Gastroesophageal sphincter (tissue), 4 donors: Measurements from ENCODE around the gene ARCN1. TPM values are rescaled to one million over a fixed set of nuclear protein-coding genes. Genes with fewer than 3 reads are reported as not detected.
"Not testable (repeated sequence)": the region's sequence is repeated elsewhere in the genome, so short reads cannot be mapped to it uniquely, and the experiment has no call there.

Source experiments
- ATAC-seq: fragments of 150-250 bp; one replicate; pipeline ENCODE4 v1.9.1; 2016; ENCODE audit warnings: mild to moderate bottlenecking, moderate library complexity
- H3K27ac ChIP-seq, 4 donors: fragments of 200-600 bp; sonication (generic) in 3 of 4; 1 replicate in 3 of 4; 2 replicates in 1 of 4; pipeline ENCODE4 v1.5.1; 2016 to 2019
- H3K27me3 ChIP-seq: fragments of 200-600 bp; sonication (generic); one replicate; pipeline ENCODE4 v1.5.1; 2019
- H3K36me3 ChIP-seq, 2 donors: fragments of 200-600 bp; sonication (generic); one replicate each; pipeline ENCODE4 v1.5.1; 2019; ENCODE audit warnings: control low read depth in 1 of 2
- H3K4me1 ChIP-seq, 3 donors: fragments of 200-600 bp; sonication (generic); 1 replicate in 2 of 3; 2 replicates in 1 of 3; pipeline ENCODE4 v1.5.1; 2016 to 2019; ENCODE audit warnings: control low read depth in 2 of 3
- H3K4me3 ChIP-seq, 2 donors: fragments of 200-600 bp; sonication (generic); one replicate each; pipeline ENCODE4 v1.5.1; 2019; ENCODE audit warnings: mild to moderate bottlenecking in 1 of 2, moderate library complexity in 1 of 2
- H3K9me3 ChIP-seq, 3 donors: fragments of 200-600 bp; sonication (generic); one replicate each; pipeline ENCODE4 v1.5.1; 2017 to 2019; ENCODE audit warnings: control low read depth in 2 of 3
- CTCF ChIP-seq, 4 experiments: fragments of 200-600 bp in 2 of 4; fragments of 450-650 bp in 2 of 4; sonication (generic) in 1 of 4; IDR thresholded peaks; one replicate each; pipeline ENCODE4 v1.5.1; 2017 to 2019; ENCODE audit warnings: antibody characterized with exemption in 4 of 4, mild to moderate bottlenecking in 2 of 4, moderate library complexity in 2 of 4
- EP300 ChIP-seq: sonication (generic); formaldehyde crosslinking; IDR thresholded peaks from one replicate; pipeline ENCODE4 v1.6.1; 2017; ENCODE audit warnings: antibody characterized with exemption, mild to moderate bottlenecking
- POLR2A ChIP-seq, 2 donors: fragments of 450-650 bp; IDR thresholded peaks; one replicate each; pipeline ENCODE4 v1.6.1; 2017; ENCODE audit warnings: antibody characterized with exemption in 2 of 2, mild to moderate bottlenecking in 2 of 2, moderate library complexity in 1 of 2
- POLR2AphosphoS5 ChIP-seq: sonication (generic); formaldehyde crosslinking; IDR thresholded peaks from one replicate; pipeline ENCODE4 v1.6.1; 2017; ENCODE audit warnings: antibody characterized with exemption
- WGBS, 2 donors: methylation state at CpG; one replicate each; pipeline ENCODE4 v1.1.5; 2018; ENCODE audit warnings: low coverage in 1 of 2; 5-methylcytosine and 5-hydroxymethylcytosine counted together
- total RNA-seq, 4 donors: library from RNA; depleted of rRNA; stranded (reverse); fragments of >200 nt; gene quantifications; one replicate each; pipeline ENCODE4 v1.1.0, GENCODE V29; 2016

Gene ARCN1
- total RNA-seq, 4 donors from 2014 or later: 84.9 to 141 (median 128) TPM

GRCh38 chr11:118602331-118602730 lies 30.1 kb downstream of the ARCN1 start:
- 53 to 63% methylated on average over 3 of the region's 3 CpGs for WGBS, 2 donors
- Histone ChIP-seq H3K9me3 (no peaks in the 10 kb centered on the region), H3K4me3 (no peak overlapping the region), H3K4me1 (peaks cover 0 to 55% (median 23%) of the 10 kb centered on the region in 3 donors), H3K36me3 (peaks cover 0 to 58% of the 10 kb centered on the region in 2 donors), H3K27me3 (no peaks in the 10 kb centered on the region), H3K27ac (peak overlapping the region in 2 of 4 donors; percentile 33 to 92)
- ATAC-seq: no peak
- no peak for TF ChIP-seq POLR2A (IDR thresholded peaks at IDR 0.05)
- TF ChIP-seq CTCF (IDR thresholded peaks at IDR 0.05): no peak
- TF ChIP-seq EP300: no peak
- no peak for TF ChIP-seq POLR2AphosphoS5

DNA sequence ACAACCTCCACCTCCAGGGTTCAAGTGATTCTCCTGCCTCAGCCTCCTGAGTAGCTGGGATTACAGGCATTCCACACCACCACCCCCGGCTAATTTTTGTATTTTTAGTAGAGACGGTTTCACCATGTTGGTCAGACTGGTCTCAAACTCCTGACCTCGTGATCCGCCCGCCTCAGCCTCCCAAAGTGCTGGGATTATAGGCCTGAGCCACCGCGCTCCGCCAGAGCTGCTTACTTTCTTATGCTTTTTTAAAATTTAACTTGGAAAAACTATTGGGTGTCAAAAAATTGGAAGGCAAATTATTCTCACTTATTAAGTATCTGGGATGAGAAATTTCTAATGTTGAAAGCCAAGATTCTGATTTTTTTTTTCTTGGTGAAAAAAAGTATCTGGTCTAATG lies 31.5 kb downstream of the ARCN1 start:
- Histone ChIP-seq H3K27ac (peak overlapping the region in 2 of 4 donors; percentile 92), H3K36me3 (peaks cover 0 to 44% of the 10 kb centered on the region in 2 donors), H3K4me1 (peaks cover 0 to 64% (median 25%) of the 10 kb centered on the region in 3 donors)
- not testable (repeated sequence) for H3K27me3 ChIP-seq, H3K9me3 ChIP-seq, H3K4me3 ChIP-seq, ATAC-seq
- WGBS, 2 donors: 78% methylated on average over 8 of the region's 8 CpGs; no CpG with 5 or more reads in 1 of the 2 donors

GRCh38 chr11:118604566-118604965 lies 32.4 kb downstream of the ARCN1 start:
- H3K4me1 ChIP-seq: peaks cover 0 to 73% (median 26%) of the 10 kb centered on the region in 3 donors
- peaks cover 0 to 36% of the 10 kb centered on the region in 2 donors for H3K36me3 ChIP-seq
- no peak for ATAC-seq
- no peak overlapping the region for H3K4me3 ChIP-seq
- H3K27ac ChIP-seq: peak overlapping the region; percentile 21 to 94 (median 92)
- H3K27me3 ChIP-seq: no peaks in the 10 kb centered on the region
- TF ChIP-seq CTCF (IDR thresholded peaks at IDR 0.05) (no peak), POLR2AphosphoS5 (no peak), EP300 (no peak), POLR2A (IDR thresholded peaks at IDR 0.05) (no peak)
- WGBS, 2 donors: 54 to 60% methylated on average over 3 of the region's 3 CpGs
- no peaks in the 10 kb centered on the region for H3K9me3 ChIP-seq

DNA sequence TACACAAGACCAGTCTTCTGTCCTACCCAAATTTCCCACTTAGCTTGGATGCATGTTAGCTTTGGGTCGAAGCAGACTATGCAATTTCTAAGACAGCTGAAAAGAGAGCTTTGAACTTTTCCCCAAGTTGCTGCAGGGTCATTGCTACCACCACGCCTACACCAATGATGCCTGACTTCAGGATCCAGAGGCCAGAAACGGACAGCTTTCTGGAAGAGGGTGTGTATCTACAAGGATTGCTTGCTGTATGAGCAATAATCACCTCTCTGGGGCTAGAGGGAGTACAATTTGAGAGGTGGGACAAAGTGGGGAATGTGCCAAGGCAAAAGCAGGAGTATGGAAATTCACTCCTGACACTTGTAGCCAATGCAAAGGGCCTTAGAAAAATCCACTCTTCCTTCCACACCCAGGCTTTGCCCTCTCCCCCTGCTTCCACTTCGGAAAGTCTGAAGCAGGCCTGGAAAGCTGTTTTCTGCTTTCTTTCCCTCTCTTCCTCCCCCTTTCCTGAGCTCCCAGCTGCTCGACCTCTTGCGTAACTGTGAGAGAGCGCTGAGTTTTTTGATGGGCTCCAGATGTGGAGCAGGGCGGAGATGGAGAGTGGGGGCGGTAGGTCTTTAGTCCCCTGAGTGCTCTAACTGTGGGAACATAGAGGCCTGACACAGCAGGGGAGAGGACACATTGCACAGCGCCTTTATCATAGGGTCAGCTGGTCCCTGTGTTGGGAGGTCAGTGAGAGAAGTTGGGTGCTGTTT lies 33.1 kb downstream of the ARCN1 start:
- TF ChIP-seq POLR2A (IDR thresholded peaks at IDR 0.05) (peak in 1 of 2 donors; percentile 15), EP300 (no peak), CTCF (IDR thresholded peaks at IDR 0.05) (no peak), POLR2AphosphoS5 (peak; percentile 98)
- no peaks in the 10 kb centered on the region for H3K9me3 ChIP-seq
- no peaks in the 10 kb centered on the region for H3K27me3 ChIP-seq
- H3K36me3 ChIP-seq: peaks cover 0 to 28% of the 10 kb centered on the region in 2 donors
- H3K4me1 ChIP-seq: peaks cover 0 to 80% (median 26%) of the 10 kb centered on the region in 3 donors
- 16 to 28% methylated on average over 3 to 10 of the region's 10 CpGs for WGBS, 2 donors
- peak overlapping the region; percentile 21 to 94 (median 92) for H3K27ac ChIP-seq
- H3K4me3 ChIP-seq: no peak overlapping the region
- ATAC-seq: peak; percentile 68

DNA sequence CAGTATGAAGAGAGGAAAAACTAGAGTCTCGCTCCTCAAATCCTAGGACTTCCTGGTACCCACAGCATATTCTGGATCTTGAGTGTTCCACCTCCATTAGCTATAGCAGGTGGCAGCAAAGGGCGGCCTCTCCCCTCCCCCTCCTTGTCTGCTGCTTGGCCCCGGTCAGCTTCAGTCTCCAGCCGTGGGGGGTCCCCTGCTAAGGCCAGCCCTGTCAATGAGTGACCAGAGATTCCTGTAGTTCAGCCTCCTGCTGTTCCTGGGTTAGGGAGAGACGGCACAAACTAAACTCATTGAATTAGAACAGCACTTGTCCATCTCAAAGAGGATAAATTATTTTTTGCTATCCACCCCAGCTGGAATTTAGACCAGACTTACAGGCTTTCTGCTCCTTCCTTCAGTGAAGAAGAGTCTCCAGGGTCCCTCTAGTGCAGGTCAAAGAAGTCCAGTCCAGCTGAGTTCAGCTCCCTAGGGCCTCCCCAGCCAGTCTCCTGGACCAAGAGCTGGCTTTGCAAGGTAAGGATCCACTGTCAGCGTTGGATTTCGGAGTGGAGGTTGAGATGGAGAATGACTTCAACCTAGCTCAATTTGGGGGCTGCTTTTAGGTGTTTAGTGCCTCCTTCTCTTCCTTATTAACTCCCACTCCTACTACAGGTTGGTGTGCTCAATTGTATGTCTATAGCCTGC lies 34.1 kb downstream of the ARCN1 start:
- no peak for ATAC-seq
- peaks cover 0 to 90% (median 29%) of the 10 kb centered on the region in 3 donors for H3K4me1 ChIP-seq

More for the DNA sequence above, 34.1 kb downstream of the ARCN1 start:
- H3K27ac ChIP-seq: peak overlapping the region; percentile 3 to 94 (median 92)
- peak overlapping the region in 1 of 2 donors; percentile 87 for H3K4me3 ChIP-seq
- H3K9me3 ChIP-seq: no peaks in the 10 kb centered on the region
- TF ChIP-seq POLR2AphosphoS5 (no peak), POLR2A (IDR thresholded peaks at IDR 0.05) (no peak), EP300 (no peak)
- no peaks in the 10 kb centered on the region for H3K27me3 ChIP-seq
- WGBS, 2 donors: 100% methylated on average over 2 of the region's 7 CpGs; no CpG with 5 or more reads in 1 of the 2 donors
- peaks cover 0 to 18% of the 10 kb centered on the region in 2 donors for H3K36me3 ChIP-seq
